Ectodermal cell (in vitro differentiated cells): ENCODE results near the gene GPR141.

Experiments used
- H3K27ac ChIP-seq: 2 replicates; pipeline ENCODE4 v1.7.0; 2013; ENCODE audit warnings: mild to moderate bottlenecking, low read depth, low read length; ENCODE audit not compliant: insufficient read depth, poor library complexity, severe bottlenecking
- H3K27me3 ChIP-seq: 2 replicates; pipeline ENCODE4 v1.7.0; 2013; ENCODE audit warnings: mild to moderate bottlenecking, low read length; ENCODE audit not compliant: insufficient read depth, control insufficient read depth, poor library complexity, severe bottlenecking
- H3K36me3 ChIP-seq: one replicate; pipeline ENCODE4 v1.7.0; 2013; ENCODE audit warnings: low read length; ENCODE audit not compliant: control insufficient read depth, insufficient read depth
- H3K4me1 ChIP-seq: one replicate; pipeline ENCODE4 v1.7.0; 2013; ENCODE audit warnings: low read length; ENCODE audit not compliant: control insufficient read depth, insufficient read depth
- H3K4me3 ChIP-seq: 2 replicates; pipeline ENCODE4 v1.7.0; 2013; ENCODE audit warnings: low read depth, low read length, control low read depth; ENCODE audit not compliant: insufficient read depth
- H3K9me3 ChIP-seq: 2 replicates; pipeline ENCODE4 v1.7.0; 2013; ENCODE audit warnings: mild to moderate bottlenecking, low read length, moderate library complexity; ENCODE audit not compliant: control insufficient read depth
- WGBS, 2 experiments: methylation state at CpG; one replicate each; pipeline ENCODE4 v1.1.7; 2013; ENCODE audit warnings: missing lambda C conversion rate in 2 of 2; 5-methylcytosine and 5-hydroxymethylcytosine counted together

The GPR141 gene

DNA sequence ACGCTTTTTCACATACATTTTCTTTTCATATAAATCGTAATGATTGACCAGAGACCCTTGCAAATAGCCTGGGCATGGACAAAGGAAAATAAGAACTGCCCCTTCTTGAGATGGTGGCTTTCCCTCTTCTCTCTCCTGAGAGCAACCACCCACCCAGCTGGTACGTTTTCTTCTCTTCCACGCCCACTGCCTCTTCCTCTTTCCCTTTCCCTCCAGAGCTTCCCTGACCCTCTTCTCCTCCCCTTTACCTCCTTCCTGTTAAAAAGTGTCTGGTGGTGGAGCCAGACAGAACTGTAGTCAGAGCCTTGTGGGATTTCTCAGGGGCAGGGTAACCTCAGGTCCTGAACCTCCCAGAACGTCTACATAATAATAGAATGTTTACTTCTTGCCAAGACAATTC lies 23.2 kb downstream of the GPR141 start:
- no peak overlapping the region for H3K4me3 ChIP-seq
- H3K27ac ChIP-seq = no peak overlapping the region
- H3K27me3 ChIP-seq = no peaks in the 10 kb centered on the region
- no peaks in the 10 kb centered on the region for H3K4me1 ChIP-seq
- H3K36me3 ChIP-seq = no peaks in the 10 kb centered on the region
- WGBS, 2 experiments = 89 to 90% methylated on average over 4 of the region's 5 CpGs
- H3K9me3 ChIP-seq = no peaks in the 10 kb centered on the region

DNA sequence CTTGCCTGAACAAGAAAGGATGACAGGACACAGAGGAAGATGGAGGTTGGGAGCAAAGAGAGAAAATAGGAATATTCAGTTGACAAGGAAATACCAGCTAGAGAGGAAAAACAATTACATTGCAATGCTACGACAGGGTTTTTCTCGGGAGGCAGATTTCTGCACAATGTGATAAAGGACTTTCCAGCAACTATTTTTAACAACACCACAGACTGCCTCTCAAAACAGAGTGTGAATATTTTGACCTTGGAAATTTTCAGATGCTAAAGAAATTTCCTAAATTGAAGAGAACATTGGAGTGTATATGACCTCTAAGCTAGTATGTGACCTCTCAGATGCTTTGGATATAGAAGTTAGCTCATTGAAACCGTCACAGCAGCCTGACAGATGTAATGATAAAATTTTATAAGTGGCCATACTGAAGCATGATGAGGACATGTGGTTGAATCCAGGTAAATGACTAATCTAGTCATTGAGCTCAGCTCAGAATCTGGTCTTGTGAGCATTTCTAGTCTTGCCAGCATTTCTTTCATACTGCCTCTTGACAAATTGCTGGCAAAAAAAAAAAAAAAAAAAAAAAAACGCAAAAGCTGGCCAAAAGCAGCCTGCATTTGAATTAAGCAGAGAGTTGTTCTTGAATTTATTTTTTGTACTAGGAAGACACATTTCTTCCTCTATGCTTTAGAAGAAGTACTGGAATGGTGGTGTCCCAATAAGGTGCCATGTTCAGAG lies 24.4 kb downstream of the GPR141 start:
- Histone ChIP-seq H3K36me3 (no peaks in the 10 kb centered on the region), H3K4me1 (no peaks in the 10 kb centered on the region), H3K27ac (no peak overlapping the region), H3K9me3 (no peaks in the 10 kb centered on the region), H3K27me3 (no peaks in the 10 kb centered on the region), H3K4me3 (no peak overlapping the region)
- 84 to 96% methylated on average over 3 of the region's 4 CpGs for WGBS, 2 experiments

DNA sequence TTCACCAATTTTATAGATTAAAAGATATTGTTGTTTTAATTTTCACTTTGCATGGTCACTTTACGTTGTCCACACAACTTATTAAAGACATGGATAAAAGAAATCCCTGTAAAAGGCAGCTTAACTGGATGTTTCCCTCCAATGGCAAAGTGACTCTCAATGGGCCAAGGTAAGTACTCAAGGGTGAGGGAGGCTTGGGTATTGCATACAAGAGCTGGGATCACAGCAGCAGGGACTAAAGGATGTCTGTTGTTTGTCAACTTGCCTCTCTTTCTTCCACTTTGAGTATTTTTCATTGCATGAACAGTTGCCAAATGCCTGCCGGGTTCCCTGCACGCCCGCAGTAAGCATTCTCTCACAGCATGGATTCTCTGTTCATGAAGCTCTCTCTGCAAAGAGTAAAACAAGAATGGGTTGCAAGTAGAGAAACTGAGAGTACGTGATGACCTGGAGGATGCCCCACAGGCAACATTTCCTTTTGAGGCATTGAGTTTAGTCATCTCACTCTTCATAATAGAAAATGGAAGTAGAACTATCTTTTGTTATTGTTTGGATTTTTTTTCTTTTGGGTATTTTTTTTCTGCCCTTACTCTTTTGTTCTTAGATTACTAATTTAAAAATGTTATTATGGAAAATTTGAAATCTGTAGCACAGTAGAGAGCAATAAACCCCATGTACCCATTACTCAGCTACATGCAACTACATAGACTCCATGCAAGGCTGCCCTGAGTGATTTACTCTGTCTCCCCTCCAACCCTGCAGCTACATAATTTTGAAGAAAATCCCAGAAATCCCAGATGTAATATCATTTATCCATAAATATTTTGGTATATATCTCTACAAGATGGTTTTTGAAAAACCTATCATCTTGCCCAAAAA lies 26.3 kb downstream of the GPR141 start:
- no peaks in the 10 kb centered on the region for H3K27me3 ChIP-seq
- 67 to 76% methylated on average over 5 of the region's 5 CpGs for WGBS, 2 experiments
- no peaks in the 10 kb centered on the region for H3K9me3 ChIP-seq

DNA sequence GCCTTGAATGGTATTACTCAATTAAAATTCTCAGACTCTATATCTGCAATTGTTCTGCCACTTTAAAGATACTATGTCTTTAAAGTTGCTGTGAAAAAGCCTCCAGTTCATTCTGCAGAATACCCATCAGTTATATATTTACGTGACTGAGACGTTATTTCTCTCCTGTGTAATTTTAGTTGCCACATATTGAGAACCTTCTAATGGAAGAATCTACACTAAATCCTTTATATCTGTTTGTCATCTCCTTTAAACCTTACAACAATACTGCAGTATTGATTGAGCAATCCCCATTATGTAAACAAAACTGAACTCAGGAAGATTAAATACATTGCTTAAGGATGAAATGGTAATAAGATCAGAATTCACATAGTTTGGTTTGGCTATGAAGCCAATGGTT lies 30.0 kb downstream of the GPR141 start:
- Histone ChIP-seq H3K27ac (no peak overlapping the region), H3K4me3 (no peak overlapping the region), H3K9me3 (no peaks in the 10 kb centered on the region), H3K36me3 (no peaks in the 10 kb centered on the region), H3K27me3 (no peaks in the 10 kb centered on the region), H3K4me1 (no peaks in the 10 kb centered on the region)
- WGBS, 2 experiments = 92 to 98% methylated on average over 2 of the region's 2 CpGs

More for the DNA sequence above, 26.3 kb downstream of the GPR141 start:
- Histone ChIP-seq H3K36me3 (no peaks in the 10 kb centered on the region), H3K4me1 (no peaks in the 10 kb centered on the region), H3K27ac (no peak overlapping the region), H3K4me3 (no peak overlapping the region)

DNA sequence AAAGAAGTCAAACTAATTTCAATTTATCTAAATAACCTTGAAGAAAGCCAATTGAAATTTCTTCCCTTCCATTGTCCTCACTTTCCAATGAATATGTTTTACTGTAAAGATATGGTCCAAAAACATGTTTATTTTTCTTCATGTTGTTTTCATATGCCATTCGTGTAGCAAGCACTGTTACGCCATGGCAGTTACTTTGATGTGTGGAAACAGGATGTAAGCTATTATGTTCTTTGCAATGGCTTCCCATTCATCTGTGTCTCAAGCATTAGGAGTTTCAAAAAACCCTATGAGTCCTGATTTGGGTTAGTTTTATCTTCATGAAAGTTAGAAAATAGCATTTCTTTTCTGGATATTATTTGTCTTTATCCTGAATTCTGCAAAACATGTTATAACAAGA lies 31.0 kb downstream of the GPR141 start:
- H3K4me3 ChIP-seq = no peak overlapping the region
- 82 to 90% methylated on average over 2 of the region's 2 CpGs for WGBS, 2 experiments
- no peaks in the 10 kb centered on the region for H3K9me3 ChIP-seq
- no peaks in the 10 kb centered on the region for H3K4me1 ChIP-seq
- no peak overlapping the region for H3K27ac ChIP-seq
- no peaks in the 10 kb centered on the region for H3K27me3 ChIP-seq
- no peaks in the 10 kb centered on the region for H3K36me3 ChIP-seq

DNA sequence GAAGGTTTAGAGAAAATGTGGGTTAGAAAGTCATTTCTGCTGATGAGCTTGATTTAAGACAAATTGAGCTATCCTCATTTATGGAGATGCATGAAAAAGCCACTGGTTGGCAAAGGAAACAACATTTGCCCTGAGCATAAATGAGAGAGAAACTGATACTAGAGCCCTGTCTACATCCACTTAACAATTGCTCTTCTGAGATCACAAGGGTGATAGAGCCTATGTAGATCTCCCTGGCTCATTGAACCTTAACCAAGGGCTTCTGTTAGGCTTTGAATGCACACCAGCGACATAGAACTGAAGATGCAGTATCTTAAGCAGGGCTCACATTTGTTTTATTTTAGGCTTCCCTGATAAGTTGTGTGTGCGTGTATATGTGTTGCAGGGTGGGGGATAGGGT lies 35.0 kb downstream of the GPR141 start:
- H3K4me1 ChIP-seq = no peaks in the 10 kb centered on the region
- H3K9me3 ChIP-seq = no peaks in the 10 kb centered on the region
- H3K27ac ChIP-seq = no peak overlapping the region
- no peaks in the 10 kb centered on the region for H3K36me3 ChIP-seq
- WGBS, 2 experiments = 96 to 97% methylated on average over 2 of the region's 2 CpGs
- no peaks in the 10 kb centered on the region for H3K27me3 ChIP-seq
- H3K4me3 ChIP-seq = no peak overlapping the region

DNA sequence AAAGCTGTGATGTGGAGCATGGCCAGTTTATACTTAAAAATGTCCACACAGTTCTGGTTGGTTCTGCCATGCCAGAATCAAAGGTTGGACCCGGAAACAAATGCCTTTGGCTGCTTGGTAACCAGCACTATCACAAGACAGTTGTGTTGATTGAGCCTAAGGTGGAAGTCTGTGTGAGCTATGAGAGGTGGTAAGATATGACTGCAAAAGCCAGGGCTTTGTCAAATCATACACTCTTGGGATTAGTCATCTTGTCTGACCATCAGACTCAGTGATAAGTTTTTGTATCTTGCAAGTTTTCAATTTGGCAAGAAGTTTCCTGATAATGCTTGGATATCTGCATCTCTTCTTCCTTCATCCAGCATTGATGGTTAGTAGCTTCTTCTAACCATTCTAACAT lies 35.5 kb downstream of the GPR141 start:
- 95 to 96% methylated on average over 1 of the region's 1 CpG for WGBS, 2 experiments

DNA sequence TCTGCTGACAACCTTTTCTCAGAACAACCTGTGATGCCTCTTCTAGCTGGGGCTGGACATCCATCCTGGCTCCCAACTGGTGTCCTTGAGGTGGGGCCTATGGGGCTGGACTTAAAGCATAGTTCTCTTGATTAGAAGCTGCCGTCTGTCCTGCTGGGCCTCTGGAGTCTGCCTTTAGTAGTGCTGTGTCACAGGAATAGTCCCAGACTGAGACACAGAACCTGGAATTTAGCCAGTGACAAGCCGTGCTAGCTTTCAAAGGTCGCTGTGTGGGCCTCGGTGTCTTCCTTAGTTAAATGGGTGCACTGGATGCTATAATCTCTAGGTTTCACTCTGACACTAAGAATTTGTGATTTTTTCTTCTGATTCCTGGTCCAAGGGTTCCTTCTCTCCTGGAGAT lies 41.2 kb downstream of the GPR141 start:
- H3K27me3 ChIP-seq = no peaks in the 10 kb centered on the region
- no peak overlapping the region for H3K27ac ChIP-seq
- no peaks in the 10 kb centered on the region for H3K9me3 ChIP-seq
- H3K4me3 ChIP-seq = no peak overlapping the region
- no peaks in the 10 kb centered on the region for H3K4me1 ChIP-seq
- H3K36me3 ChIP-seq = no peaks in the 10 kb centered on the region
- WGBS, 2 experiments = 94% methylated on average over 4 of the region's 4 CpGs

More for the DNA sequence above, 35.5 kb downstream of the GPR141 start:
- H3K4me1 ChIP-seq = no peaks in the 10 kb centered on the region
- no peaks in the 10 kb centered on the region for H3K27me3 ChIP-seq
- H3K36me3 ChIP-seq = no peaks in the 10 kb centered on the region
- H3K9me3 ChIP-seq = no peaks in the 10 kb centered on the region
- H3K4me3 ChIP-seq = no peak overlapping the region
- no peak overlapping the region for H3K27ac ChIP-seq

DNA sequence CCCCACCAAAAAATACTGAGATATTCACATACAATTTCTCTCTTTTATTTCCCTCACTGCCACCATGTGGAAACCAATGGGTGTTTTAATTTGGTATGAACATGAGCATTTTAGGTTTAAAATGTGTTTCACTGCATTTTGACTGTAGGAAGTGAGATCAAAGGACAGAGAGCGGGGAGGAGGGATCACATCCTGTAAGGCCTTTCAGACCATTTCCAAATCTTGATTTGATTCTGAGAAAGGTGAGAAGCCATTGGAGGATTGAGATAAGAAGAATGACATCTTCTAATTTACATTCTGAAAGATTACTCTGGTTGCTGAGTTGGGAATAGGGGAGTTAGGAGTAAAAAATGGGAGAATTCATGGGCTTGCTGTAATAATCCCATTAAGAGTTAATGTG lies 42.5 kb downstream of the GPR141 start:
- WGBS, 2 experiments = 100% methylated on average over 1 of the region's 1 CpG

DNA sequence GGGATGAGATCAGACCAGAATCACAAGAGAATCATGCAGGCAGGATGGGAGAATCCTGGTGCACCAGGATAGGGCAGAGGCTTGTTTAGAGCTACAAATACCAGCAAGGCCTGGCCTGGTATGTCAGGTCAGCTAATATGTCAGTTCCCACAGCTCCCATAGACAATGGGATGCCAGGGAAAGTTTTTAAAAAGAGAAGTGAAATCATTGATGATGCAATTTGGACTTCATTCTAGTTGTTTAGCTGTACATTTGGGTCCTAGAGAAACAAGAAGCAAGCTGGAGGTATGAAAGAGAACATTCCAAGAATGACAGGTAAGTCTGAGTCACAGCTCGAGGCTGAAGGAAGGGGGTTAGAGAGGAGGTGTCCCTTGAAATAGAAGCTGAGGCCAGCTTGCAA lies 45.2 kb downstream of the GPR141 start:
- 73 to 88% methylated on average over 1 of the region's 1 CpG for WGBS, 2 experiments

More for the DNA sequence above, 42.5 kb downstream of the GPR141 start:
- Histone ChIP-seq H3K27ac (no peak overlapping the region), H3K36me3 (no peaks in the 10 kb centered on the region), H3K4me3 (no peak overlapping the region), H3K9me3 (no peaks in the 10 kb centered on the region), H3K27me3 (no peaks in the 10 kb centered on the region), H3K4me1 (no peaks in the 10 kb centered on the region)

More for the DNA sequence above, 45.2 kb downstream of the GPR141 start:
- H3K27ac ChIP-seq = no peak overlapping the region
- H3K9me3 ChIP-seq = no peaks in the 10 kb centered on the region
- no peaks in the 10 kb centered on the region for H3K4me1 ChIP-seq
- H3K27me3 ChIP-seq = no peaks in the 10 kb centered on the region
- H3K36me3 ChIP-seq = no peaks in the 10 kb centered on the region
- no peak overlapping the region for H3K4me3 ChIP-seq
